ENCODE results near the gene DHX58.

DHX58 gene

GRCh38 chr17:42112552-42113176, at the start of gene DHX58:
TSS of gene DHX58 (minus strand) at chr17:42112714. CDS start at chr17:42111892, 822 bp downstream.
- Histone ChIP-seq H3K4me3 (ENCODE audit: low read length) (peak within 1 kb of the TSS; percentile 13; the same call in 1 of the 2 replicates), H3K9ac (ENCODE audit: low read length) (peak within 1 kb of the TSS; percentile 48; the same call in 1 of the 2 replicates), H3K9me3 (replicated peaks; ENCODE audit: insufficient read depth, low read length) (no peaks in the 10 kb centered on the region), H3K4me2 (ENCODE audit: low read depth, low read length) (peak within 1 kb of the TSS; percentile 77), H3K4me1 (ENCODE audit: low read length) (peaks cover 44% of the 10 kb centered on the region), H3K27ac (ENCODE audit: low read length) (peak within 1 kb of the TSS; percentile 85), H2AFZ (ENCODE audit: low read length) (peak within 1 kb of the TSS; percentile 6; the same call in 1 of the 2 replicates), H3K36me3 (replicated peaks; ENCODE audit: insufficient read depth, low read length) (no peaks in the 10 kb centered on the region), H4K20me1 (ENCODE audit: insufficient read depth, low read length) (no peaks in the 10 kb centered on the region), H3K79me2 (ENCODE audit: low read length) (peaks cover 6% of the 10 kb centered on the region; the same call in 1 of the 2 replicates), H3F3A (ENCODE audit: insufficient read depth, low read length) (peaks cover 38% of the 10 kb centered on the region), H3K9me2 (replicated peaks; ENCODE audit: insufficient read depth, low read length) (no peaks in the 10 kb centered on the region), H3K27me3 (replicated peaks; ENCODE audit: insufficient read depth, low read length) (no peaks in the 10 kb centered on the region)
- TF ChIP-seq EZH2 (optimal IDR thresholded peaks at IDR 0.05; ENCODE audit: low read depth, low read length) (no peak), EZH2phosphoT487 (IDR thresholded peaks at IDR 0.05; ENCODE audit: low read length) (no peak), CTCF (IDR thresholded peaks at IDR 0.05; ENCODE audit: low read length) (no peak)
- DNase-seq, result peak; percentile 98

DNA sequence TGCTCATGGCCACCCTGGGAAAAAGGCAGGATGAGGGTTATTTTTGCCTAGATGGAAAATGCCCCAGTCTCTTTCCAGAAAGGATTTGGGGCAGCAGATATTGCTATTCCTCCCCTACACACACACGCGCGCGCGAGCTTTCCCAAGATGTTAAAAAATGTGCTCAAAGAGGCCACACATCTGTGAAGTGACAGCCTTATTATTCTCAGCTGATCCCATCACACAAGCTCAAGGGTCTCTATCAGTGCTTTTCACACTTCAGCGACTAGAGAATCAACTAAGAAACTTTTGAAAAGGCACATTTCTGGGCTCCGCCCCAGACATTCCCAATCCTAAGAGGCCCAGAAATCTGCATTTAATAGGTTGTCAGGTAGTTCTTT, 48.0 kb upstream of the DHX58 start:
- H3K9me2 ChIP-seq (replicated peaks; ENCODE audit: insufficient read depth, low read length), result no peaks in the 10 kb centered on the region
- H2AFZ ChIP-seq (ENCODE audit: low read length), result no peak overlapping the region
- H3F3A ChIP-seq (ENCODE audit: insufficient read depth, low read length), result 0 out of 2 replicates have a peak, but pooled peaks cover 3% of the 10 kb centered on the region
- no peaks in the 10 kb centered on the region for H3K4me1 ChIP-seq (ENCODE audit: low read length)
- no peaks in the 10 kb centered on the region for H4K20me1 ChIP-seq (ENCODE audit: insufficient read depth, low read length)
- no peak overlapping the region for H3K9ac ChIP-seq (ENCODE audit: low read length)
- H3K4me2 ChIP-seq (ENCODE audit: low read depth, low read length), result no peak overlapping the region
- H3K36me3 ChIP-seq (replicated peaks; ENCODE audit: insufficient read depth, low read length), result no peaks in the 10 kb centered on the region
- no peak for TF ChIP-seq EZH2phosphoT487 (IDR thresholded peaks at IDR 0.05; ENCODE audit: low read length)
- no peaks in the 10 kb centered on the region for H3K9me3 ChIP-seq (replicated peaks; ENCODE audit: insufficient read depth, low read length)
- no peaks in the 10 kb centered on the region for H3K27me3 ChIP-seq (replicated peaks; ENCODE audit: insufficient read depth, low read length)
- DNase-seq, result no peak
- no peak overlapping the region for H3K4me3 ChIP-seq (ENCODE audit: low read length)
- H3K79me2 ChIP-seq (ENCODE audit: low read length), result no peaks in the 10 kb centered on the region
- H3K27ac ChIP-seq (ENCODE audit: low read length), result no peak overlapping the region

GRCh38 chr17:42159796-42160530, 47.4 kb upstream of the DHX58 start:
- no peaks in the 10 kb centered on the region for H4K20me1 ChIP-seq (ENCODE audit: insufficient read depth, low read length)
- H3K36me3 ChIP-seq (replicated peaks; ENCODE audit: insufficient read depth, low read length), result no peaks in the 10 kb centered on the region
- no peak for TF ChIP-seq CTCF (IDR thresholded peaks at IDR 0.05; ENCODE audit: low read length)
- no peaks in the 10 kb centered on the region for H3K4me1 ChIP-seq (ENCODE audit: low read length)
- H3K9me3 ChIP-seq (replicated peaks; ENCODE audit: insufficient read depth, low read length), result no peaks in the 10 kb centered on the region
- H2AFZ ChIP-seq (ENCODE audit: low read length), result no peak overlapping the region
- H3K4me2 ChIP-seq (ENCODE audit: low read depth, low read length), result no peak overlapping the region
- no peaks in the 10 kb centered on the region for H3K27me3 ChIP-seq (replicated peaks; ENCODE audit: insufficient read depth, low read length)
- no peak overlapping the region for H3K9ac ChIP-seq (ENCODE audit: low read length)
- 0 out of 2 replicates have a peak, but pooled peaks cover 3% of the 10 kb centered on the region for H3F3A ChIP-seq (ENCODE audit: insufficient read depth, low read length)
- no peak for DNase-seq
- H3K79me2 ChIP-seq (ENCODE audit: low read length), result no peaks in the 10 kb centered on the region
- no peak overlapping the region for H3K4me3 ChIP-seq (ENCODE audit: low read length)
- H3K27ac ChIP-seq (ENCODE audit: low read length), result no peak overlapping the region
- no peaks in the 10 kb centered on the region for H3K9me2 ChIP-seq (replicated peaks; ENCODE audit: insufficient read depth, low read length)
